Measurements from ENCODE around the gene TTC28.

DNA sequence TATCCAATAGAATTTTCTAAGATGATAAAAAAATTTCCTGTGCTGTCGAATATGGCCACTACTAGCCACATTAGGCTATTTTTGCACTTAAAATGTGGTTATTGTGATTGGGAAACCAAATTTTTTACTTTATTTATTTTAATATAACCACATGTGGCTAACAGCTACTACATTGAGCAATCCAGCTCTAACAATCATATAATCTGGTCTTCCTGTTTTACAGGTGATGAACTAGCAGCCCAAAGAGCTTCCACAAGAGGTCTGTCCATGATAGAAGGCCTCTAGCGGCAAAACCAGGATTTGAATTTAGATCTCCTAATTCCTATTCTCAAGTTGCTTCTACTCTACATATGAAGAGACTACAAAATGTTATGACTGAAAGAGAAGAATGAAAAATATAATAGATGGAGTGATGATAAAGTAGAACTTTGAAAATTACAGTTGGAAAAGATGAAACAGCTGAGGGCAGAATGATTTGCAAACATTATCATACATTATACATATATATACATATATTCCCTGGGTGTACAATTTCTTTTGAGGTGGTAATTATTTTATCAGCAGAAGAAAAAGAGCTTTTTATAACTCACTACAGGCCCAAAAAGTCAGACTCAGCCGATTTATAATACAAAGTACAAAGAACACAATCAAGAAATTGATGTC, 397.1 kb downstream of the TTC28 start:
- TF ChIP-seq CTCF (IDR thresholded peaks at IDR 0.05 in 2 of 3, conservative IDR thresholded peaks at IDR 0.05 in 1 of 3; ENCODE audit: control insufficient read depth in 2 of 3, extremely low read depth in 1 of 3, insufficient read depth in 1 of 3, low read depth in 3 of 3, low read length in 3 of 3) (no peak), E2F4 (IDR thresholded peaks at IDR 0.05; ENCODE audit: low read depth, low read length) (no peak), ZNF384 (IDR thresholded peaks at IDR 0.05; ENCODE audit: borderline replicate concordance, low read depth, low read length) (no peak), EP300 (IDR thresholded peaks at IDR 0.05; ENCODE audit: borderline replicate concordance in 1 of 2, control insufficient read depth in 1 of 2, low read depth in 2 of 2, low read length in 2 of 2) (no peak), BRCA1 (IDR thresholded peaks at IDR 0.05; ENCODE audit: low read depth, low read length) (no peak), MYB (IDR thresholded peaks at IDR 0.05; ENCODE audit: borderline replicate concordance, low read depth, low read length) (no peak), DPF2 (IDR thresholded peaks at IDR 0.05) (no peak), POLR2AphosphoS5 (IDR thresholded peaks at IDR 0.05; ENCODE audit: low read length) (no peak)
- TF ChIP-seq, protein P1, sequence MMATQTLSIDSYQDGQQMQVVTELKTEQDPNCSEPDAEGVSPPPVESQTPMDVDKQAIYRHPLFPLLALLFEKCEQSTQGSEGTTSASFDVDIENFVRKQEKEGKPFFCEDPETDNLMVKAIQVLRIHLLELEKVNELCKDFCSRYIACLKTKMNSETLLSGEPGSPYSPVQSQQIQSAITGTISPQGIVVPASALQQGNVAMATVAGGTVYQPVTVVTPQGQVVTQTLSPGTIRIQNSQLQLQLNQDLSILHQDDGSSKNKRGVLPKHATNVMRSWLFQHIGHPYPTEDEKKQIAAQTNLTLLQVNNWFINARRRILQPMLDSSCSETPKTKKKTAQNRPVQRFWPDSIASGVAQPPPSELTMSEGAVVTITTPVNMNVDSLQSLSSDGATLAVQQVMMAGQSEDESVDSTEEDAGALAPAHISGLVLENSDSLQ (IDR thresholded peaks at IDR 0.05): no peak
- TF ChIP-seq, protein P2, sequence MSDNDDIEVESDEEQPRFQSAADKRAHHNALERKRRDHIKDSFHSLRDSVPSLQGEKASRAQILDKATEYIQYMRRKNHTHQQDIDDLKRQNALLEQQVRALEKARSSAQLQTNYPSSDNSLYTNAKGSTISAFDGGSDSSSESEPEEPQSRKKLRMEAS (IDR thresholded peaks at IDR 0.05; ENCODE audit: low read depth, low read length): no peak
- TF ChIP-seq, protein P3, sequence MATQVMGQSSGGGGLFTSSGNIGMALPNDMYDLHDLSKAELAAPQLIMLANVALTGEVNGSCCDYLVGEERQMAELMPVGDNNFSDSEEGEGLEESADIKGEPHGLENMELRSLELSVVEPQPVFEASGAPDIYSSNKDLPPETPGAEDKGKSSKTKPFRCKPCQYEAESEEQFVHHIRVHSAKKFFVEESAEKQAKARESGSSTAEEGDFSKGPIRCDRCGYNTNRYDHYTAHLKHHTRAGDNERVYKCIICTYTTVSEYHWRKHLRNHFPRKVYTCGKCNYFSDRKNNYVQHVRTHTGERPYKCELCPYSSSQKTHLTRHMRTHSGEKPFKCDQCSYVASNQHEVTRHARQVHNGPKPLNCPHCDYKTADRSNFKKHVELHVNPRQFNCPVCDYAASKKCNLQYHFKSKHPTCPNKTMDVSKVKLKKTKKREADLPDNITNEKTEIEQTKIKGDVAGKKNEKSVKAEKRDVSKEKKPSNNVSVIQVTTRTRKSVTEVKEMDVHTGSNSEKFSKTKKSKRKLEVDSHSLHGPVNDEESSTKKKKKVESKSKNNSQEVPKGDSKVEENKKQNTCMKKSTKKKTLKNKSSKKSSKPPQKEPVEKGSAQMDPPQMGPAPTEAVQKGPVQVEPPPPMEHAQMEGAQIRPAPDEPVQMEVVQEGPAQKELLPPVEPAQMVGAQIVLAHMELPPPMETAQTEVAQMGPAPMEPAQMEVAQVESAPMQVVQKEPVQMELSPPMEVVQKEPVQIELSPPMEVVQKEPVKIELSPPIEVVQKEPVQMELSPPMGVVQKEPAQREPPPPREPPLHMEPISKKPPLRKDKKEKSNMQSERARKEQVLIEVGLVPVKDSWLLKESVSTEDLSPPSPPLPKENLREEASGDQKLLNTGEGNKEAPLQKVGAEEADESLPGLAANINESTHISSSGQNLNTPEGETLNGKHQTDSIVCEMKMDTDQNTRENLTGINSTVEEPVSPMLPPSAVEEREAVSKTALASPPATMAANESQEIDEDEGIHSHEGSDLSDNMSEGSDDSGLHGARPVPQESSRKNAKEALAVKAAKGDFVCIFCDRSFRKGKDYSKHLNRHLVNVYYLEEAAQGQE (IDR thresholded peaks at IDR 0.05; ENCODE audit: low read depth, low read length): no peak
- TF ChIP-seq, protein P4, sequence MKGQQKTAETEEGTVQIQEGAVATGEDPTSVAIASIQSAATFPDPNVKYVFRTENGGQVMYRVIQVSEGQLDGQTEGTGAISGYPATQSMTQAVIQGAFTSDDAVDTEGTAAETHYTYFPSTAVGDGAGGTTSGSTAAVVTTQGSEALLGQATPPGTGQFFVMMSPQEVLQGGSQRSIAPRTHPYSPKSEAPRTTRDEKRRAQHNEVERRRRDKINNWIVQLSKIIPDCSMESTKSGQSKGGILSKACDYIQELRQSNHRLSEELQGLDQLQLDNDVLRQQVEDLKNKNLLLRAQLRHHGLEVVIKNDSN (IDR thresholded peaks at IDR 0.05; ENCODE audit: borderline replicate concordance, extremely low read length, insufficient read depth, low read depth, low read length): no peak

Data from GM12878 (cell line).